Right lobe of liver (tissue), 6 donors: Measurements from ENCODE around the gene SBF2. TPM values are rescaled to one million over a fixed set of nuclear protein-coding genes. Genes with fewer than 3 reads are reported as not detected.

Experiments used
- ATAC-seq, 4 donors: fragments of 200-7000 bp; cut with Tn5 transposase; one replicate each; pipeline ENCODE4 v1.9.1; 2020; ENCODE audit warnings: mild to moderate bottlenecking in 4 of 4, moderate library complexity in 4 of 4
- DNase-seq, 3 donors: peaks; one replicate each; pipeline ENCODE4 v3.0.0-alpha.2; 2020
- H3K27ac ChIP-seq, 3 donors: fragments of 200-600 bp; one replicate each; pipeline ENCODE4 v1.8.0; 2022
- H3K27me3 ChIP-seq, 2 donors: fragments of 200-600 bp; one replicate each; pipeline ENCODE4 v1.8.0; 2022
- H3K36me3 ChIP-seq, 4 donors: fragments of 200-600 bp; sonication (generic) in 1 of 4; one replicate each; pipeline versions ENCODE4 v1.5.1 to v1.8.0; 2017 to 2022; ENCODE audit warnings: control low read depth in 1 of 4
- H3K4me1 ChIP-seq, 4 donors: fragments of 200-600 bp; sonication (generic) in 1 of 4; one replicate each; pipeline versions ENCODE4 v1.5.1 to v1.8.0; 2017 to 2022; ENCODE audit warnings: control low read depth in 1 of 4
- H3K4me3 ChIP-seq, 3 donors: fragments of 200-600 bp; one replicate each; pipeline ENCODE4 v1.8.0; 2022
- H3K9me3 ChIP-seq, 4 donors: fragments of 200-600 bp; sonication (generic) in 1 of 4; one replicate each; pipeline versions ENCODE4 v1.5.1 to v1.8.0; 2017 to 2022; ENCODE audit warnings: control low read depth in 1 of 4
- POLR2A ChIP-seq: fragments of 450-650 bp; IDR thresholded peaks from one replicate; pipeline ENCODE4 v1.6.1; 2017; ENCODE audit warnings: antibody characterized with exemption, mild to moderate bottlenecking
- WGBS: methylation state at CpG from one replicate; pipeline ENCODE4 v1.1.6; 2018; ENCODE audit warnings: low coverage, low lambda C conversion rate; ENCODE audit not compliant: insufficient coverage; ENCODE audit errors: missing lambda C conversion rate; 5-methylcytosine and 5-hydroxymethylcytosine counted together
- intact Hi-C, 2 donors: fragments of 100-400 bp; cut with DNase I; formaldehyde crosslinking; loops; one replicate each; pipeline versions ENCODE4 v1.11.2 to v1.14.1; 2022
- total RNA-seq, 6 experiments: library from RNA; depleted of rRNA in 2 of 6; stranded (reverse); fragments of >200 nt in 2 of 6; fragmentation: NEBNext Ultra II Directional in 3 of 6; extraction: Animal tissue kit (Norgen Biotek cat#: 25700) in 3 of 6; gene quantifications; one replicate each; pipeline versions ENCODE4 v1.1.0 to v1.2.4, GENCODE V29; 2016 to 2023
- TF ChIP-seq, protein P1 (sequence below), 4 donors: fragments of 200-600 bp in 3 of 4; fragments of 450-650 bp in 1 of 4; IDR thresholded peaks; one replicate each; pipeline versions ENCODE4 v1.5.1 to v1.8.0; 2016 to 2022; ENCODE audit warnings: antibody characterized with exemption in 4 of 4, mild to moderate bottlenecking in 2 of 4
- donor health status: DM: no; HTN: yes; CAD: no.
- donor health status: DM: no; HTN: no; CAD: no.
- donor health status: DM: no; HTN: no; CAD: no.
- donor health status: DM: no; HTN: yes; CAD: no.
- donor health status: DM: no; HTN: yes; CAD: no.

SBF2 gene
- total RNA-seq, 6 experiments from 2014 or later, result 13.7 to 28.4 (median 21.3) TPM

DNA sequence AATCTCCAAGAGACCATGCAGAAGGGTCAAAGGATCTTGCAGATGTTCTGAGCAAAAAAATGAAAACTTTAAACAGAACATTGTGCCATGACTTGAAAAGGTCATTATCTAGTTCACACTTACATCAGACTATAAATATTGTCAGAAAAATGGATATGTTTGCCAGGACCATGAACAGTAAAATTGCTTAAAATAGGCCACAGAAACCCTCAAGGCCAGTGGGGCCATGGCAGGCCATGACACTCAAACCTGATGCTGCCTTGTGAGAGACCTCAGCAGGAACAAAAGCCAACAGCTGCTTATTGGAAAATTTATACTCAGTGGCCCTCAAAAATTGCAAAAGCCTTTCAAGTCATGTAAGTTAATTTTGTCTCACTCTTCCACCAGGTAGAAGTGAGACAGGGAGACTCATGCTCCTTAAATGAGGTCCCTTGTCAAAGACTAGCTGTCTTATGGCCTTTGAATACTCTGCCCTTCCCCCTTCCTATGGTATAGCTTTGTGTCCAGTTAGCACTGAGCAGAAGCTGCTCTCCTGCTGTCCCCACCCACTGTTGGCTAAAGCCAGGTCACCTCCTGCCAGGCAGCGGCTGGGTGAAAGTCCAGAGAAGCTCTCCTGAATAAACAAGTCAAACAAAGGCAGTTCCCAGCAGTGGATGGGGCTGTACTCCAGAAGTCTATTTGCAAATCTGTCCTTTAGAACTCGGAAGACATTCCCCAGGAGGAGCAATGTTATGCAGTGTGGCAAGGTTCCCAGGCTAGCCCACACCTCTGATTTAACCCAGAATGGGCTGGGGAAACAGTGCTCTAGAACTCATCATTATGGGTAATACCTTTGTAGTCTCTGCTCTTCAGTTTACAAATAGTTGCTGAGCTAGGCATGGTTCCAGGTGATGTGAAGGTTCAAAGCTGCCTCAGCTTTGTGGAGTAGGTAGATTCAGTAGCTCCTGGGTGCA is 32.3 kb upstream of the SBF2 start:
- 50% methylated on average over 2 of the region's 2 CpGs for WGBS
- ATAC-seq, result peak; percentile 78 to 89 (median 85)
- H3K4me1 ChIP-seq, result peaks cover 0 to 61% (median 25%) of the 10 kb centered on the region in 4 donors

DNA sequence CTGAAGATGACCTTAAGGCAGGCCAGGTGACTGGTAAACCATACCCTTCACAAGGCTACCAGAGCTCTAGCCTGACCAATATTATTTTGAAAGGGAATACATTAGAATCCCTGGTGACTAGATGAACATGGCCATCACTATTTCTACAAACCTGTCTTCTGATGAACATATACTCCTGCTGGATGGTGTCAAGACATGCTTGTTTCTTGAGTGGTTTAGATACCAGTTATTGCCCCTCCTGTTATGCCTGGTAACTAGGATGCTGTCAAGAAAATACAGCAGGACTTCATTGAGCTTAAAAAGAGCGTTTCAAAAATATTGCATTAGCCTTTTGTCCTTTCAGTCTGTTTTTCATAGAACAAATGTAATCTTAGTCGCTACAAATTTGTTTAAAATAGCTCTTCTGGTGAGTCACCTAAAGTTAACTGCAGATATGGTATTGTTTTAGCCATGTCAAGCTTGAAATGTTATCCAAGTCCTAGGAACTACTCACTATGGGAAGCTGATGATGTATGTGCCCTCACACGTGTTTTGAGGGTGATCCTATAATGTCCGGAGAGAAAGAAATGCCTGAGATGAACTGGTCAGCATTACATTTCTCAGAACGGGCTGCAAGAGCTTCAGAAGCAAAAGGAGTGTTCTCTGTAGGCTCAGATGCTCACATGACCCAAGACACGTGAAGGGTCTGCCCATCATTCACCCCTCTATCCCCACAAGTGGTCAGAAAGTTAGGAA is 31.4 kb upstream of the SBF2 start:
- H3K9me3 ChIP-seq, result no peaks in the 10 kb centered on the region
- 37% methylated on average over 6 of the region's 6 CpGs for WGBS
- no peak for ATAC-seq
- H3K36me3 ChIP-seq, result no peaks in the 10 kb centered on the region
- H3K27me3 ChIP-seq, result no peaks in the 10 kb centered on the region
- H3K27ac ChIP-seq, result peak overlapping the region; percentile 65 to 81 (median 78)
- H3K4me1 ChIP-seq, result peaks cover 0 to 61% (median 25%) of the 10 kb centered on the region in 4 donors
- intact Hi-C loops, result loop anchor here in 1 of 2 donors (5.0 kb wide), 1 partner anchor 42 kb away; no protein-coding TSS in a partner anchor
- H3K4me3 ChIP-seq, result no peak overlapping the region
- no peak for DNase-seq
- TF ChIP-seq, protein P1, sequence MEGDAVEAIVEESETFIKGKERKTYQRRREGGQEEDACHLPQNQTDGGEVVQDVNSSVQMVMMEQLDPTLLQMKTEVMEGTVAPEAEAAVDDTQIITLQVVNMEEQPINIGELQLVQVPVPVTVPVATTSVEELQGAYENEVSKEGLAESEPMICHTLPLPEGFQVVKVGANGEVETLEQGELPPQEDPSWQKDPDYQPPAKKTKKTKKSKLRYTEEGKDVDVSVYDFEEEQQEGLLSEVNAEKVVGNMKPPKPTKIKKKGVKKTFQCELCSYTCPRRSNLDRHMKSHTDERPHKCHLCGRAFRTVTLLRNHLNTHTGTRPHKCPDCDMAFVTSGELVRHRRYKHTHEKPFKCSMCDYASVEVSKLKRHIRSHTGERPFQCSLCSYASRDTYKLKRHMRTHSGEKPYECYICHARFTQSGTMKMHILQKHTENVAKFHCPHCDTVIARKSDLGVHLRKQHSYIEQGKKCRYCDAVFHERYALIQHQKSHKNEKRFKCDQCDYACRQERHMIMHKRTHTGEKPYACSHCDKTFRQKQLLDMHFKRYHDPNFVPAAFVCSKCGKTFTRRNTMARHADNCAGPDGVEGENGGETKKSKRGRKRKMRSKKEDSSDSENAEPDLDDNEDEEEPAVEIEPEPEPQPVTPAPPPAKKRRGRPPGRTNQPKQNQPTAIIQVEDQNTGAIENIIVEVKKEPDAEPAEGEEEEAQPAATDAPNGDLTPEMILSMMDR (IDR thresholded peaks at IDR 0.05), result no peak
- TF ChIP-seq POLR2A, result no peak

More for the DNA sequence above, 32.3 kb upstream of the SBF2 start:
- H3K4me3 ChIP-seq, result no peak overlapping the region
- DNase-seq, result peak; percentile 84 to 95 (median 92)
- intact Hi-C loops, result loop anchor here in 1 of 2 donors (5.0 kb wide), 1 partner anchor 41 kb away; no protein-coding TSS in a partner anchor
- H3K27ac ChIP-seq, result peak overlapping the region; percentile 65 to 81 (median 78)
- no peaks in the 10 kb centered on the region for H3K27me3 ChIP-seq
- no peaks in the 10 kb centered on the region for H3K9me3 ChIP-seq
- no peaks in the 10 kb centered on the region for H3K36me3 ChIP-seq
- TF ChIP-seq, protein P1 (IDR thresholded peaks at IDR 0.05), result no peak
- no peak for TF ChIP-seq POLR2A

DNA sequence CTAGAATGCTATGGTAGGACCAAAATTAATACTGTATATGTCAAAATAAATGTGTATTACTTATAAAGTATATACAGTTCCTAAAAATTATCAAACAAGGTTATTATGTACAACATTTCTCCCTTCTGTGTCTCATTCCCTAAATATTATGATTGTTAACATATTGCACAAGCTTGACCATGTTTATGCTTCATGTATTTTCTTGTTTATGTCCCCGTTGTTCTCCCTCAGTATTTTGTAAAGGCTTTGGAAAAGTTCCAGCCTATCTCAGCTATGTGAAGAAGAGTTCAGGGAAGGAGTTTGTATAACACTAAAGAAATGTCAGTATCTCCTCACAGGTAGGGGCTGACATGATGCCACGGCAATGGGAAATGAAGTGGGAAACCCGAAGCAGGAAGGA is 30.5 kb upstream of the SBF2 start:
- ATAC-seq, result no peak
- WGBS, result 49% methylated on average over 3 of the region's 3 CpGs

DNA sequence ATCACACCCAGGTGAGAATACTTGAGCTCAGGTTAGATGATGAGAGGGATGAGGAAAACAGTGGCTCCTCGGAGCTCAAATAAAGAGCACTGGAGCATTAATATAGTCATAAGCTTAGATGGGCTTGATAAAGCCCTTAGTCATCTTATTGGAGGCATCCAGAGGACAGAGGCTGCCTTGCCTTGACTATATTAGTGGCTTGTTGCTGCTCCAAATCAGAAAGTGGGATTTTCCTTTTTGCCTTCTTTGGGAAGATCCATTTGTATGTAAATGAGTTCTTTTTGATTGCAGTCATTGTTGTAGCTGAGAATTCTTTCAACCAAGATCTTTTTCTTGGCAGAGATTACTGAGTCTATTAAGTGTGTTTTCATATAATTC is 29.8 kb upstream of the SBF2 start:
- Histone ChIP-seq H3K27me3 (no peaks in the 10 kb centered on the region), H3K4me1 (peaks cover 0 to 57% (median 25%) of the 10 kb centered on the region in 4 donors), H3K4me3 (no peak overlapping the region), H3K9me3 (no peaks in the 10 kb centered on the region), H3K36me3 (no peaks in the 10 kb centered on the region), H3K27ac (peak overlapping the region in 2 of 3 donors; percentile 1 to 93)
- ATAC-seq (no peak), DNase-seq (no peak)
- 58% methylated on average over 1 of the region's 1 CpG for WGBS
- intact Hi-C loops, result no loop called here
- TF ChIP-seq, protein P1 (IDR thresholded peaks at IDR 0.05), result no peak
- no peak for TF ChIP-seq POLR2A

More for the DNA sequence above, 30.5 kb upstream of the SBF2 start:
- DNase-seq, result no peak
- intact Hi-C loops, result no loop called here
- no peaks in the 10 kb centered on the region for H3K36me3 ChIP-seq
- H3K4me1 ChIP-seq, result peaks cover 0 to 61% (median 25%) of the 10 kb centered on the region in 4 donors
- no peaks in the 10 kb centered on the region for H3K9me3 ChIP-seq
- TF ChIP-seq, protein P1 (IDR thresholded peaks at IDR 0.05), result no peak
- TF ChIP-seq POLR2A, result no peak
- H3K4me3 ChIP-seq, result no peak overlapping the region
- H3K27me3 ChIP-seq, result no peaks in the 10 kb centered on the region
- H3K27ac ChIP-seq, result peak overlapping the region; percentile 18 to 78 (median 41)
